H1 (cell line): ENCODE measurements around the gene LAP3. TPM values are rescaled to one million over a fixed set of nuclear protein-coding genes. Genes with fewer than 3 reads are reported as not detected.

Source experiments
- CREB1 ChIP-seq: IDR thresholded peaks from 2 replicates; pipeline ENCODE4 v1.6.1; 2012; ENCODE audit warnings: inconsistent platforms
- TBP ChIP-seq: IDR thresholded peaks from 2 replicates; pipeline ENCODE4 v1.6.1; 2011; ENCODE audit warnings: low read depth, low read length, improper control_type of control experiment
- polyA plus RNA-seq, 7 experiments: library from polyadenylated mRNA; depleted of rRNA in 3 of 7; stranded (reverse) in 5 of 7; unstranded in 2 of 7; fragments of >200 nt in 5 of 7; fragments of 200-250 nt in 2 of 7; gene quantifications; 1 replicate in 5 of 7; 2 replicates in 1 of 7; 4 replicates in 1 of 7; pipeline versions ENCODE4 v1.2.1 to v1.2.3, GENCODE V29; 2011 to 2013; ENCODE audit warnings: missing spikeins in 2 of 7, mixed read lengths in 2 of 7
- total RNA-seq: library from RNA; stranded (reverse); fragmentation: NEBNext Ultra II Directional; extraction: Animal tissue kit (Norgen Biotek cat#: 25700); gene quantifications from 2 replicates; pipeline ENCODE4 v1.2.1, GENCODE V29; 2021
- TF ChIP-seq, protein P1 (sequence below): fragments of 300-600 bp; sonication (generic); IDR thresholded peaks from 2 replicates; pipeline ENCODE4 v1.7.1; 2012; ENCODE audit warnings: low read length, moderate library complexity, mild to moderate bottlenecking, inconsistent platforms; ENCODE audit not compliant: insufficient replicate concordance

Gene LAP3
- total and polyA plus RNA-seq, 2 of the 8 experiments (the other 6 are each of a cell fraction or from before 2014, with no cell fraction given), result 28.3 to 50.9 TPM

DNA sequence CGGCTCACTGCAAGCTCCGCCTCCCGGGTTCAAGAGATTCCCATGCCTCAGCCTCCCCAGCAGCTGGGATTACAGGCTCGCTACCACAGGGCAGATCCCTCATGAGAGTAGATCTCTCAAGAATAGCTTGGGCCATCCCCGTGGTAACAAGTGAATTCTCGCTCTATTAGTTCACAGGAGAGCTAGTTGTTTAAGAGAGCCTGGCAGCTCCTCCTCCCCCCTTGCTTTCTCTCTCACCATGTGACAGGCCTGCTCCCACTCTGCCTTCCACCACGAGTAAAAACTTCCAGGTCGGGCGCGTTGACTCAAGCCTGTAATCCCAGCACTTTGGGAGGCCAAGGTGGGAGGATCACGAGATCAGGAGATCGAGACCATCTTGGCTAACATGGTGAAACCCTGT is 30.3 kb upstream of the LAP3 start (continued):
- TF ChIP-seq, protein P1, sequence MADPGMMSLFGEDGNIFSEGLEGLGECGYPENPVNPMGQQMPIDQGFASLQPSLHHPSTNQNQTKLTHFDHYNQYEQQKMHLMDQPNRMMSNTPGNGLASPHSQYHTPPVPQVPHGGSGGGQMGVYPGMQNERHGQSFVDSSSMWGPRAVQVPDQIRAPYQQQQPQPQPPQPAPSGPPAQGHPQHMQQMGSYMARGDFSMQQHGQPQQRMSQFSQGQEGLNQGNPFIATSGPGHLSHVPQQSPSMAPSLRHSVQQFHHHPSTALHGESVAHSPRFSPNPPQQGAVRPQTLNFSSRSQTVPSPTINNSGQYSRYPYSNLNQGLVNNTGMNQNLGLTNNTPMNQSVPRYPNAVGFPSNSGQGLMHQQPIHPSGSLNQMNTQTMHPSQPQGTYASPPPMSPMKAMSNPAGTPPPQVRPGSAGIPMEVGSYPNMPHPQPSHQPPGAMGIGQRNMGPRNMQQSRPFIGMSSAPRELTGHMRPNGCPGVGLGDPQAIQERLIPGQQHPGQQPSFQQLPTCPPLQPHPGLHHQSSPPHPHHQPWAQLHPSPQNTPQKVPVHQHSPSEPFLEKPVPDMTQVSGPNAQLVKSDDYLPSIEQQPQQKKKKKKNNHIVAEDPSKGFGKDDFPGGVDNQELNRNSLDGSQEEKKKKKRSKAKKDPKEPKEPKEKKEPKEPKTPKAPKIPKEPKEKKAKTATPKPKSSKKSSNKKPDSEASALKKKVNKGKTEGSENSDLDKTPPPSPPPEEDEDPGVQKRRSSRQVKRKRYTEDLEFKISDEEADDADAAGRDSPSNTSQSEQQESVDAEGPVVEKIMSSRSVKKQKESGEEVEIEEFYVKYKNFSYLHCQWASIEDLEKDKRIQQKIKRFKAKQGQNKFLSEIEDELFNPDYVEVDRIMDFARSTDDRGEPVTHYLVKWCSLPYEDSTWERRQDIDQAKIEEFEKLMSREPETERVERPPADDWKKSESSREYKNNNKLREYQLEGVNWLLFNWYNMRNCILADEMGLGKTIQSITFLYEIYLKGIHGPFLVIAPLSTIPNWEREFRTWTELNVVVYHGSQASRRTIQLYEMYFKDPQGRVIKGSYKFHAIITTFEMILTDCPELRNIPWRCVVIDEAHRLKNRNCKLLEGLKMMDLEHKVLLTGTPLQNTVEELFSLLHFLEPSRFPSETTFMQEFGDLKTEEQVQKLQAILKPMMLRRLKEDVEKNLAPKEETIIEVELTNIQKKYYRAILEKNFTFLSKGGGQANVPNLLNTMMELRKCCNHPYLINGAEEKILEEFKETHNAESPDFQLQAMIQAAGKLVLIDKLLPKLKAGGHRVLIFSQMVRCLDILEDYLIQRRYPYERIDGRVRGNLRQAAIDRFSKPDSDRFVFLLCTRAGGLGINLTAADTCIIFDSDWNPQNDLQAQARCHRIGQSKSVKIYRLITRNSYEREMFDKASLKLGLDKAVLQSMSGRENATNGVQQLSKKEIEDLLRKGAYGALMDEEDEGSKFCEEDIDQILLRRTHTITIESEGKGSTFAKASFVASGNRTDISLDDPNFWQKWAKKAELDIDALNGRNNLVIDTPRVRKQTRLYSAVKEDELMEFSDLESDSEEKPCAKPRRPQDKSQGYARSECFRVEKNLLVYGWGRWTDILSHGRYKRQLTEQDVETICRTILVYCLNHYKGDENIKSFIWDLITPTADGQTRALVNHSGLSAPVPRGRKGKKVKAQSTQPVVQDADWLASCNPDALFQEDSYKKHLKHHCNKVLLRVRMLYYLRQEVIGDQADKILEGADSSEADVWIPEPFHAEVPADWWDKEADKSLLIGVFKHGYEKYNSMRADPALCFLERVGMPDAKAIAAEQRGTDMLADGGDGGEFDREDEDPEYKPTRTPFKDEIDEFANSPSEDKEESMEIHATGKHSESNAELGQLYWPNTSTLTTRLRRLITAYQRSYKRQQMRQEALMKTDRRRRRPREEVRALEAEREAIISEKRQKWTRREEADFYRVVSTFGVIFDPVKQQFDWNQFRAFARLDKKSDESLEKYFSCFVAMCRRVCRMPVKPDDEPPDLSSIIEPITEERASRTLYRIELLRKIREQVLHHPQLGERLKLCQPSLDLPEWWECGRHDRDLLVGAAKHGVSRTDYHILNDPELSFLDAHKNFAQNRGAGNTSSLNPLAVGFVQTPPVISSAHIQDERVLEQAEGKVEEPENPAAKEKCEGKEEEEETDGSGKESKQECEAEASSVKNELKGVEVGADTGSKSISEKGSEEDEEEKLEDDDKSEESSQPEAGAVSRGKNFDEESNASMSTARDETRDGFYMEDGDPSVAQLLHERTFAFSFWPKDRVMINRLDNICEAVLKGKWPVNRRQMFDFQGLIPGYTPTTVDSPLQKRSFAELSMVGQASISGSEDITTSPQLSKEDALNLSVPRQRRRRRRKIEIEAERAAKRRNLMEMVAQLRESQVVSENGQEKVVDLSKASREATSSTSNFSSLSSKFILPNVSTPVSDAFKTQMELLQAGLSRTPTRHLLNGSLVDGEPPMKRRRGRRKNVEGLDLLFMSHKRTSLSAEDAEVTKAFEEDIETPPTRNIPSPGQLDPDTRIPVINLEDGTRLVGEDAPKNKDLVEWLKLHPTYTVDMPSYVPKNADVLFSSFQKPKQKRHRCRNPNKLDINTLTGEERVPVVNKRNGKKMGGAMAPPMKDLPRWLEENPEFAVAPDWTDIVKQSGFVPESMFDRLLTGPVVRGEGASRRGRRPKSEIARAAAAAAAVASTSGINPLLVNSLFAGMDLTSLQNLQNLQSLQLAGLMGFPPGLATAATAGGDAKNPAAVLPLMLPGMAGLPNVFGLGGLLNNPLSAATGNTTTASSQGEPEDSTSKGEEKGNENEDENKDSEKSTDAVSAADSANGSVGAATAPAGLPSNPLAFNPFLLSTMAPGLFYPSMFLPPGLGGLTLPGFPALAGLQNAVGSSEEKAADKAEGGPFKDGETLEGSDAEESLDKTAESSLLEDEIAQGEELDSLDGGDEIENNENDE, result no peak
- TF ChIP-seq CREB1 (no peak), TBP (no peak)
